Effector memory CD4-positive, alpha-beta T cell (primary cell): ENCODE results near the gene DRC1.
"Not testable (repeated sequence)": the region's sequence is repeated elsewhere in the genome, so short reads cannot be mapped to it uniquely, and the experiment has no call there.

ENCODE experiments used
- DNase-seq, 3 donors: peaks; one replicate each; pipeline ENCODE4 v3.0.0-alpha.2; 2020
- H3K27ac ChIP-seq: 2 replicates; pipeline ENCODE4 v1.7.0; 2013; ENCODE audit warnings: mild to moderate bottlenecking, low read length, moderate library complexity; ENCODE audit not compliant: insufficient read depth, poor library complexity, severe bottlenecking
- H3K27me3 ChIP-seq: replicated peaks from 2 replicates; pipeline ENCODE4 v1.7.0; 2013; ENCODE audit warnings: mild to moderate bottlenecking, low read length; ENCODE audit not compliant: insufficient read depth, control insufficient read depth, poor library complexity, severe bottlenecking
- H3K36me3 ChIP-seq: 2 replicates; pipeline ENCODE4 v1.7.0; 2013; ENCODE audit warnings: mild to moderate bottlenecking, low read length, moderate library complexity; ENCODE audit not compliant: control insufficient read depth, insufficient read depth
- H3K4me1 ChIP-seq: 2 replicates; pipeline ENCODE4 v1.7.0; 2013; ENCODE audit warnings: low read length, mild to moderate bottlenecking; ENCODE audit not compliant: control insufficient read depth, insufficient read depth, poor library complexity, severe bottlenecking
- H3K4me3 ChIP-seq: 2 replicates; pipeline ENCODE4 v1.7.0; 2013; ENCODE audit warnings: low read length, low read depth, mild to moderate bottlenecking; ENCODE audit not compliant: insufficient read depth, poor library complexity, severe bottlenecking
- H3K9me3 ChIP-seq: 2 replicates; pipeline ENCODE4 v1.7.0; 2013; ENCODE audit warnings: mild to moderate bottlenecking, low read length, moderate library complexity; ENCODE audit not compliant: control insufficient read depth

Gene DRC1

GRCh38 chr2:26364669-26365068 is 37.1 kb upstream of the DRC1 start:
- H3K36me3 ChIP-seq, result peaks cover 16% of the 10 kb centered on the region
- H3K9me3 ChIP-seq, result no peaks in the 10 kb centered on the region
- no peaks in the 10 kb centered on the region for H3K4me1 ChIP-seq
- DNase-seq, result no peak
- H3K27ac ChIP-seq, result no peak overlapping the region
- H3K27me3 ChIP-seq, result no peaks in the 10 kb centered on the region
- no peak overlapping the region for H3K4me3 ChIP-seq

GRCh38 chr2:26366957-26367356 is 34.8 kb upstream of the DRC1 start:
- H3K27ac ChIP-seq, result no peak overlapping the region
- no peaks in the 10 kb centered on the region for H3K4me1 ChIP-seq
- H3K27me3 ChIP-seq, result no peaks in the 10 kb centered on the region
- H3K4me3 ChIP-seq, result no peak overlapping the region
- DNase-seq, result no peak
- H3K36me3 ChIP-seq, result peaks cover 16% of the 10 kb centered on the region
- no peaks in the 10 kb centered on the region for H3K9me3 ChIP-seq

GRCh38 chr2:26369664-26370063 is 32.1 kb upstream of the DRC1 start:
- not testable (repeated sequence) for DNase-seq, H3K27ac ChIP-seq, H3K4me1 ChIP-seq, H3K27me3 ChIP-seq, H3K9me3 ChIP-seq, H3K4me3 ChIP-seq
- peaks cover 23% of the 10 kb centered on the region for H3K36me3 ChIP-seq

DNA sequence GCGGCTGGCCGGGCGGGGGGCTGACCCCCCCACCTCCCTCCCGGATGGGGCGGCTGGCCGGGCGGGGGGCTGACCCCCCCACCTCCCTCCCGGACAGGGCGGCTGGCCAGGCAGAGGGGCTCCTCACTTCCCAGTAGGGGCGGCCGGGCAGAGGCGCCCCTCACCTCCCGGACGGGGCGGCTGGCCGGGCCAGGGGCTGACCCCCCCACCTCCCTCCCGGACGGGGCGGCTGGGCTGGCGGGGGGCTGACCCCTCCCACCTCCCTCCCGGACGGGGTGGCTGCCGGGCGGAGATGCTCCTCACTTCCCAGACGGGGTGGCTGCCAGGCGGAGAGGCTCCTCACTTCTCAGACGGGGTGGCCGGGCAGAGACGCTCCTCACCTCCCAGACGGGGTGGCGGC is 30.8 kb upstream of the DRC1 start:
- not testable (repeated sequence) for H3K9me3 ChIP-seq, DNase-seq, H3K4me3 ChIP-seq, H3K27ac ChIP-seq, H3K4me1 ChIP-seq, H3K27me3 ChIP-seq
- peaks cover 28% of the 10 kb centered on the region for H3K36me3 ChIP-seq

- Histone ChIP-seq H3K9me3 (no peaks in the 10 kb centered on the region), H3K27ac (no peak overlapping the region), H3K36me3 (peaks cover 13% of the 10 kb centered on the region)
Measured at GRCh38 chr2:26376799-26377198, 24.9 kb upstream of the DRC1 start.

GRCh38 chr2:26380281-26380680 is 21.4 kb upstream of the DRC1 start:
- no peak for DNase-seq
- Histone ChIP-seq H3K9me3 (no peaks in the 10 kb centered on the region), H3K4me3 (no peak overlapping the region), H3K27me3 (no peaks in the 10 kb centered on the region), H3K4me1 (no peaks in the 10 kb centered on the region), H3K36me3 (peaks cover under 1% of the 10 kb centered on the region), H3K27ac (no peak overlapping the region)

More at GRCh38 chr2:26376799-26377198, 24.9 kb upstream of the DRC1 start:
- H3K27me3 ChIP-seq, result no peaks in the 10 kb centered on the region
- H3K4me3 ChIP-seq, result no peak overlapping the region
- H3K4me1 ChIP-seq, result no peaks in the 10 kb centered on the region
- no peak for DNase-seq

DNA sequence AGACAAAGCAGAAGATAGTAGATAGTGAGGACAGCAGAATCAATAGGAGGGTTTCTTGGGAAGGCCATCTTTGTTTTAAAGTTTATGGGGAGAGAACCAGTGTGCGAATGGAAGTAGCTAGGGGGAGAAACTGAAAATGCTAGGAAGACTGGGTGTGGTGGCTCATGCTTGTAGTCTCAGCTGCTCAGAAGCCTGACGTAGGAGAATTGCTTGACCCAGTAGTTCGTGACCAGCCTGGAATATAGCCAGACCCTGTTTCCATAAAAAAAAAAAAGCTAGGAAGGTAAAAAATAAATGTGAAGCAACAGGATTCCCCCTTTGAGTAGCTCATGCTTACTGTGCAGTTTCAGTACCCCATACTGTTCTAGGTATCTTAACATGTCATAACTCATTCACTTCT is 19.2 kb upstream of the DRC1 start:
- peaks cover 4% of the 10 kb centered on the region for H3K36me3 ChIP-seq
- no peak for DNase-seq

DNA sequence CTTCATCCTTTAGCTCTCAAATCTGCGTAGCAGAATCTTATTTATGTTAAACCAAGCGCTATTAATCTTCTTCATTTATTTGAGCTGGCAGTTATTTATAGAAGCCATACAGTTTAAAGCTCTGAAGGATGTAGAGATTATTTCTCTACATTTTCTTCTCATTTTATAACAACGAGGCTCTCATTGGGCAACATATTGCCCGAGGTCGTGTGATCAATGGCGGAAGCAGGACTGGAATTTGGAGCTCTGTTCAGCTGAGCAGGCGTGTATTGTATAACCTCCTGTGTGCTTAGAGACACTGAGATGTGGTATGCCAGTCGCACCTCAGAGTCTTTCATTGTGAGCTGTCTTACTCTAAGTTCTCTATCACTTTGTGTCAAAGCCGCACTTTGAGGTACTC is 17.5 kb upstream of the DRC1 start:
- Histone ChIP-seq H3K4me3 (no peak overlapping the region), H3K36me3 (peaks cover 14% of the 10 kb centered on the region), H3K4me1 (no peaks in the 10 kb centered on the region), H3K27me3 (no peaks in the 10 kb centered on the region), H3K27ac (no peak overlapping the region), H3K9me3 (no peaks in the 10 kb centered on the region)
- DNase-seq, result no peak

More for the DNA sequence above, 19.2 kb upstream of the DRC1 start:
- no peaks in the 10 kb centered on the region for H3K4me1 ChIP-seq
- H3K9me3 ChIP-seq, result no peaks in the 10 kb centered on the region
- no peak overlapping the region for H3K4me3 ChIP-seq
- no peak overlapping the region for H3K27ac ChIP-seq
- H3K27me3 ChIP-seq, result no peaks in the 10 kb centered on the region

- no peak overlapping the region for H3K27ac ChIP-seq
Measured at GRCh38 chr2:26384597-26384996, 17.1 kb upstream of the DRC1 start.

GRCh38 chr2:26387189-26387588 is 14.5 kb upstream of the DRC1 start:
- no peak overlapping the region for H3K4me3 ChIP-seq
- H3K36me3 ChIP-seq, result peaks cover 24% of the 10 kb centered on the region
- no peaks in the 10 kb centered on the region for H3K4me1 ChIP-seq
- no peak overlapping the region for H3K27ac ChIP-seq
- DNase-seq, result no peak
- no peaks in the 10 kb centered on the region for H3K9me3 ChIP-seq
- H3K27me3 ChIP-seq, result no peaks in the 10 kb centered on the region

More at GRCh38 chr2:26384597-26384996, 17.1 kb upstream of the DRC1 start:
- DNase-seq, result no peak
- Histone ChIP-seq H3K4me1 (no peaks in the 10 kb centered on the region), H3K9me3 (no peaks in the 10 kb centered on the region), H3K27me3 (no peaks in the 10 kb centered on the region), H3K36me3 (peaks cover 17% of the 10 kb centered on the region), H3K4me3 (no peak overlapping the region)

DNA sequence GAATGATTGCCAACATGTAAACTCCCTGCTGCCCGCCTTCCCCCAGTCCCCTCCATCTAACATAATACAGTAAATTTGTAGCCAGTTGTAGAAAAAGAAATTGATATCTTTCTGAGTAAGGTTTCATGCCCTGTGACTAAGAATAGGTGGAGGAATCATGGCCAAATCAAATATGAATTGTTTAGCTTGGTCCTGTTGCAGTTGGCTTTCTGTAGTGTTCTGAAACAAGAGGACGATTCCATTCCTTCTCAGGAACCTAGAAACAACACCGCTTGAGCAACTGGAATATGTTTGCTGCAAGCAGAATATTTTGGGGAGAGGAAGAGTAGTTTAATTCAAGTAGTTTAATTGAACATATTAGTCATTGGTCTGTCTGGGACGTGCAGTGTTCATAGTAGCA is 7.0 kb upstream of the DRC1 start:
- no peak overlapping the region for H3K27ac ChIP-seq
- H3K9me3 ChIP-seq, result no peaks in the 10 kb centered on the region
- DNase-seq, result no peak
- no peaks in the 10 kb centered on the region for H3K4me1 ChIP-seq
- no peaks in the 10 kb centered on the region for H3K27me3 ChIP-seq
- H3K36me3 ChIP-seq, result peaks cover 10% of the 10 kb centered on the region
- H3K4me3 ChIP-seq, result no peak overlapping the region
